ENCODE data around the gene RTN4RL1. TPM values are rescaled to one million over a fixed set of nuclear protein-coding genes. Genes with fewer than 3 reads are reported as not detected.

Gene RTN4RL1
- total RNA-seq, 1 experiment from 2014 or later, result 0.22 TPM

- H3K79me1 ChIP-seq (ENCODE audit: insufficient read depth, low read depth, low read length, poor library complexity, severe bottlenecking), result no peaks in the 10 kb centered on the region
- H2AK5ac ChIP-seq (ENCODE audit: insufficient read length, low read length), result no peak overlapping the region
- no peak overlapping the region for H2BK15ac ChIP-seq (ENCODE audit: low read depth, low read length)
- no peak overlapping the region for H3K18ac ChIP-seq (ENCODE audit: insufficient read length, low read depth, low read length)
- H3K23ac ChIP-seq (ENCODE audit: insufficient read length, low read depth, low read length), result no peak overlapping the region
- peaks cover 5% of the 10 kb centered on the region for H3K23me2 ChIP-seq (ENCODE audit: insufficient read length, low read depth, low read length, poor library complexity, severe bottlenecking)
- no peak overlapping the region for H3K4ac ChIP-seq (ENCODE audit: low read depth, low read length)
- no peak overlapping the region for H2BK20ac ChIP-seq (ENCODE audit: low read depth, low read length, poor library complexity, severe bottlenecking)
- H3K9me3 Mint-ChIP-seq, result peaks cover 0 to 3% of the 10 kb centered on the region in 2 experiments; a peak in 1 of 5 replicates
- H3K56ac ChIP-seq (ENCODE audit: insufficient read length, low read depth, low read length), result no peak overlapping the region
- H2BK5ac ChIP-seq (ENCODE audit: insufficient read length, low read length), result no peak overlapping the region
- H3T11ph ChIP-seq (ENCODE audit: low read length), result no peak overlapping the region
- peak; percentile 85 for DNase-seq
- no peak overlapping the region for H3K27ac Mint-ChIP-seq
- H3K27me3 Mint-ChIP-seq (ENCODE audit: low read depth), result peaks cover 49% of the 10 kb centered on the region
- H4K8ac ChIP-seq (replicated peaks; ENCODE audit: insufficient read length, low read depth, low read length), result no peak overlapping the region
- peak overlapping the region; percentile 24 to 54; a peak in 3 of 5 replicates for H3K4me3 Mint-ChIP-seq
- H3K27ac ChIP-seq (ENCODE audit: insufficient read length, low read depth, low read length), result no peak overlapping the region
- H3K9me3 ChIP-seq (ENCODE audit: control insufficient read depth, low read depth, low read length), result no peaks in the 10 kb centered on the region
- no CpG with 5 or more reads among the region's 27 CpGs for WGBS (ENCODE audit: extremely low coverage, insufficient read length, low lambda C conversion rate)
- no peak overlapping the region for H3K4me2 ChIP-seq (ENCODE audit: insufficient read depth, insufficient read length, low read length)
- H3K79me2 ChIP-seq (ENCODE audit: insufficient read depth, low read length), result no peaks in the 10 kb centered on the region
- H3K14ac ChIP-seq (ENCODE audit: insufficient read depth, low read length), result peak overlapping the region; percentile 8; the same call in 1 of the 2 replicates
- peaks cover 5 to 16% of the 10 kb centered on the region in 2 experiments for H3K4me1 Mint-ChIP-seq
- no peak overlapping the region for H2BK12ac ChIP-seq (ENCODE audit: insufficient read length, low read depth, low read length)
- peak; percentile 31; the same call in 2 of the 3 replicates for TF ChIP-seq CTCF (conservative IDR thresholded peaks at IDR 0.05)
- no peak overlapping the region for H4K5ac ChIP-seq (ENCODE audit: insufficient read length, low read depth, low read length)
- H4K20me1 ChIP-seq (ENCODE audit: control insufficient read depth, insufficient read depth, insufficient read length), result no peaks in the 10 kb centered on the region
- H2AFZ ChIP-seq (ENCODE audit: low read length), result no peak overlapping the region
- H3K9ac ChIP-seq (ENCODE audit: extremely low read depth, insufficient read length, low read length), result no peak overlapping the region
- no peaks in the 10 kb centered on the region for H3K36me3 Mint-ChIP-seq (ENCODE audit: insufficient read depth in 1 of 3, low read depth in 3 of 3)
- no peak overlapping the region for H2BK120ac ChIP-seq (ENCODE audit: low read depth, low read length, poor library complexity, severe bottlenecking)
- no peaks in the 10 kb centered on the region for H3K27me3 ChIP-seq (ENCODE audit: insufficient read depth, low read length)
- H4K91ac ChIP-seq (ENCODE audit: insufficient read length, low read depth, low read length), result no peak overlapping the region
- no peaks in the 10 kb centered on the region for H3K4me1 ChIP-seq (ENCODE audit: insufficient read depth, low read length)
Measured at GRCh38 chr17:1931844-1932579, 93.1 kb downstream of the RTN4RL1 start.

Data from H9 (cell line).